K562 (cell line): Measurements from ENCODE around the gene CHST1. TPM values are rescaled to one million over a fixed set of nuclear protein-coding genes. Genes with fewer than 3 reads are reported as not detected.

ENCODE experiments used
- ATAC-seq: fragments of 200-7000 bp; cut with Tn5 transposase; 3 replicates; pipeline ENCODE4 v1.9.1; 2020; ENCODE audit warnings: moderate library complexity
- BruUV-seq: library from RNA; stranded (reverse); fragments of 400-500 nt; replicated peaks from 2 replicates; lab custom pipeline; 2021; lab: Mats Ljungman, UMichigan
- CTCF ChIA-PET: fragments of 300-600 bp; formaldehyde crosslinking; extraction: SDS; loops from one replicate; lab custom pipeline; 2021; ENCODE audit warnings: low intra/inter-chr PET ratio; lab: Yijun Ruan, JAX
- POLR2A ChIA-PET: fragments of 300-600, 350-650 bp; sonication (Branson Sonifier 250); formaldehyde crosslinking; extraction: SDS; loops from one replicate; lab custom pipeline; 2021; ENCODE audit warnings: antibody characterized with exemption, inconsistent platforms; lab: Yijun Ruan, JAX
- DNase-seq, 4 experiments: peaks; one replicate each; pipeline versions ENCODE4 v3.0.0 to v3.0.0-alpha.2; 2011 to 2018; ENCODE audit warnings: low spot score in 3 of 4, mixed read lengths in 3 of 4; ENCODE audit errors: extremely low read depth in 1 of 4
- FAIRE-seq: peaks from 2 replicates; lab custom pipeline; 2011; peaks lifted over from hg19 to GRCh38; lab: Jason Lieb, UNC
- H2AFZ ChIP-seq: 2 replicates; pipeline ENCODE4 v1.6.0; 2011; ENCODE audit warnings: low read depth, low read length, control low read depth, inconsistent platforms
- H3K27ac ChIP-seq: fragments of 200-600 bp; 3 replicates; pipeline ENCODE4 v1.8.0; 2011; ENCODE audit warnings: low read depth, mild to moderate bottlenecking, control low read depth, inconsistent platforms, low read length, moderate library complexity, mixed read lengths; ENCODE audit errors: extremely low read depth
- H3K27me3 ChIP-seq, 2 experiments: fragments of 300-600 bp in 1 of 2; 2 replicates in 1 of 2; 3 replicates in 1 of 2; pipeline versions ENCODE4 v1.6.0 to v1.8.0; 2011; ENCODE audit warnings: inconsistent platforms in 2 of 2, low read length in 2 of 2, mild to moderate bottlenecking in 1 of 2, mixed read lengths in 1 of 2, moderate library complexity in 1 of 2; ENCODE audit not compliant: control insufficient read depth in 2 of 2, insufficient read depth in 2 of 2
- H3K36me3 ChIP-seq: fragments of 300-600 bp; 3 replicates; pipeline ENCODE4 v1.8.0; 2011; ENCODE audit warnings: mild to moderate bottlenecking, low read length, inconsistent platforms; ENCODE audit not compliant: control insufficient read depth, insufficient read depth
- H3K4me1 ChIP-seq, 2 experiments: fragments of 200-600 bp in 1 of 2; replicated peaks in 1 of 2; 2 replicates in 1 of 2; 3 replicates in 1 of 2; pipeline versions ENCODE4 v1.5.1 to v1.8.0; 2011; ENCODE audit warnings: inconsistent platforms in 2 of 2, low read length in 2 of 2, mild to moderate bottlenecking in 1 of 2, mixed read lengths in 1 of 2, moderate library complexity in 1 of 2; ENCODE audit not compliant: control insufficient read depth in 2 of 2, insufficient read depth in 2 of 2
- H3K4me2 ChIP-seq: 2 replicates; pipeline ENCODE4 v1.6.1; 2011; ENCODE audit warnings: low read length, control low read depth, inconsistent platforms, mixed read lengths; ENCODE audit not compliant: insufficient read depth
- H3K4me3 ChIP-seq: fragments of 200-600 bp; sonication (generic), shearing (Covaris generic); 2 replicates; pipeline ENCODE4 v1.5.1; 2016; ENCODE audit warnings: control low read depth, inconsistent platforms
- H3K79me2 ChIP-seq: fragments of 200-600 bp; 3 replicates; pipeline ENCODE4 v1.8.0; 2011; ENCODE audit warnings: low read length, inconsistent platforms; ENCODE audit not compliant: control insufficient read depth, insufficient read depth
- H3K9ac ChIP-seq, 2 experiments: 2 replicates each; pipeline versions ENCODE4 v1.6.0 to v1.6.1; 2011; ENCODE audit warnings: low read depth in 2 of 2, low read length in 2 of 2, control low read depth in 1 of 2, inconsistent platforms in 1 of 2, mild to moderate bottlenecking in 1 of 2, mixed read lengths in 1 of 2; ENCODE audit not compliant: insufficient read depth in 1 of 2
- H3K9me1 ChIP-seq: one replicate; pipeline ENCODE4 v1.6.0; 2011; ENCODE audit warnings: inconsistent platforms, mild to moderate bottlenecking, low read length, moderate library complexity; ENCODE audit not compliant: control insufficient read depth, insufficient read depth
- H3K9me3 ChIP-seq: replicated peaks from 2 replicates; pipeline ENCODE4 v1.5.1; 2011; ENCODE audit warnings: low read depth, low read length, inconsistent platforms; ENCODE audit not compliant: control insufficient read depth, insufficient read depth
- H4K20me1 ChIP-seq: replicated peaks from 2 replicates; pipeline ENCODE4 v1.6.1; 2011; ENCODE audit warnings: low read length, inconsistent platforms, mixed read lengths; ENCODE audit not compliant: control insufficient read depth, insufficient read depth
- CCAR2 ChIP-seq: fragments of 200-400 bp; formaldehyde crosslinking; IDR thresholded peaks from 2 replicates; pipeline ENCODE4 v1.6.1; 2017; ENCODE audit warnings: mild to moderate bottlenecking, low read depth, low read length
- CTBP1 ChIP-seq: fragments of 450-650 bp; IDR thresholded peaks from 2 replicates; pipeline ENCODE4 v1.6.1; 2016; ENCODE audit warnings: borderline replicate concordance
- ELF4 ChIP-seq: fragments of 450-650 bp; formaldehyde crosslinking; IDR thresholded peaks from 2 replicates; pipeline ENCODE4 v1.4.0; 2022; ENCODE audit warnings: missing genetic modification characterization
- IFI16 ChIP-seq: fragments of 250-450 bp; sonication (Bioruptor Pico); IDR thresholded peaks from 2 replicates; pipeline ENCODE4 v2.1.2; 2022; ENCODE audit warnings: mild to moderate bottlenecking, inconsistent platforms
- MYNN ChIP-seq, 2 experiments: sonication (generic); formaldehyde crosslinking in 1 of 2; IDR thresholded peaks; 2 replicates each; pipeline versions ENCODE4 v1.5.0 to v1.6.1; 2016 to 2020; ENCODE audit warnings: antibody characterized with exemption in 1 of 2, missing genetic modification reagents in 1 of 2
- NR3C1 ChIP-seq: sonication (generic); formaldehyde crosslinking; IDR thresholded peaks from 2 replicates; pipeline ENCODE4 v1.8.1; 2022; ENCODE audit warnings: missing genetic modification reagents
- PHF8 ChIP-seq: fragments of 200-600 bp; sonication (generic); IDR thresholded peaks from 2 replicates; pipeline ENCODE4 v1.6.1; 2012; ENCODE audit warnings: mixed run types, mild to moderate bottlenecking, inconsistent platforms, low read length, moderate library complexity, borderline replicate concordance
- POLR3G ChIP-seq: IDR thresholded peaks from 2 replicates; pipeline ENCODE4 v1.6.1; 2011; ENCODE audit not compliant: insufficient read length, insufficient replicate concordance; ENCODE audit errors: extremely low read depth
- SAFB2 ChIP-seq: fragments of 200-400 bp; formaldehyde crosslinking; IDR thresholded peaks from 2 replicates; pipeline ENCODE4 v1.6.1; 2018; ENCODE audit warnings: borderline replicate concordance, low read length, low read depth, moderate library complexity; ENCODE audit not compliant: severe bottlenecking
- ZNF324 ChIP-seq: fragments of 250-450 bp; sonication (Bioruptor Pico); IDR thresholded peaks from 2 replicates; pipeline ENCODE4 v1.4.0; 2020; ENCODE audit warnings: mild to moderate bottlenecking
- WGBS: fragments of 100-300 bp; shearing (Covaris generic); methylation state at CpG from one replicate; pipeline ENCODE4 v1.1.6; 2016; ENCODE audit warnings: low coverage, mixed read lengths; ENCODE audit not compliant: insufficient coverage; ENCODE audit errors: missing lambda C conversion rate; 5-methylcytosine and 5-hydroxymethylcytosine counted together
- in situ Hi-C: fragments of 300-500 bp; cut with MboI; formaldehyde crosslinking; loops from 4 replicates; pipeline ENCODE4 v1.15.0; 2018; ENCODE audit warnings: inconsistent platforms, mixed read lengths
- intact Hi-C: fragments of 100-400 bp; cut with micrococcal nuclease; formaldehyde crosslinking; loops from 2 replicates; pipeline ENCODE4 v1.14.2; 2022
- polyA plus RNA-seq, 8 experiments: library from polyadenylated mRNA; depleted of rRNA in 4 of 8; stranded (reverse) in 5 of 8; unstranded in 3 of 8; fragments of >200 nt; fragmentation: Nextera tagmentation in 2 of 8; fragmentation: Illumina TruSeq in 1 of 8; extraction: Ambion mirVana in 2 of 8; extraction: Trizol in 1 of 8; gene quantifications; 2 replicates each; pipeline versions ENCODE4 v1.2.1 to v1.2.3, GENCODE V29; 2011 to 2014; ENCODE audit warnings: inconsistent platforms in 1 of 8, missing spikeins in 1 of 8
- total RNA-seq, 7 experiments: library from RNA; depleted of rRNA in 6 of 7; stranded (reverse); fragments of >200 nt in 6 of 7; fragmentation: Illumina TruSeq in 2 of 7; extraction: Trizol in 2 of 7; gene quantifications; 2 replicates each; pipeline versions ENCODE4 v1.2.1 to v1.2.3, GENCODE V29; 2011 to 2021; ENCODE audit warnings: low replicate concordance in 1 of 7
- TF ChIP-seq, protein P1 (sequence below): sonication (generic); formaldehyde crosslinking; IDR thresholded peaks from 2 replicates; pipeline ENCODE4 v1.9.0; 2022; ENCODE audit warnings: mild to moderate bottlenecking, missing genetic modification reagents
- TF ChIP-seq, protein P2 (sequence below): fragments of 450-650 bp; IDR thresholded peaks from 2 replicates; pipeline ENCODE4 v1.6.1; 2016; ENCODE audit warnings: low read depth, mild to moderate bottlenecking, moderate library complexity
- TF ChIP-seq, protein P3 (sequence below): sonication (generic); formaldehyde crosslinking; IDR thresholded peaks from 2 replicates; pipeline ENCODE4 v1.8.0; 2022; ENCODE audit warnings: mild to moderate bottlenecking, missing genetic modification reagents, borderline replicate concordance

CHST1 gene
- total and polyA plus RNA-seq, 9 of the 15 experiments (the other 6 are each of a cell fraction or from before 2014, with no cell fraction given): 0.04 to 0.32 (median 0.18) TPM; not detected in 4

DNA sequence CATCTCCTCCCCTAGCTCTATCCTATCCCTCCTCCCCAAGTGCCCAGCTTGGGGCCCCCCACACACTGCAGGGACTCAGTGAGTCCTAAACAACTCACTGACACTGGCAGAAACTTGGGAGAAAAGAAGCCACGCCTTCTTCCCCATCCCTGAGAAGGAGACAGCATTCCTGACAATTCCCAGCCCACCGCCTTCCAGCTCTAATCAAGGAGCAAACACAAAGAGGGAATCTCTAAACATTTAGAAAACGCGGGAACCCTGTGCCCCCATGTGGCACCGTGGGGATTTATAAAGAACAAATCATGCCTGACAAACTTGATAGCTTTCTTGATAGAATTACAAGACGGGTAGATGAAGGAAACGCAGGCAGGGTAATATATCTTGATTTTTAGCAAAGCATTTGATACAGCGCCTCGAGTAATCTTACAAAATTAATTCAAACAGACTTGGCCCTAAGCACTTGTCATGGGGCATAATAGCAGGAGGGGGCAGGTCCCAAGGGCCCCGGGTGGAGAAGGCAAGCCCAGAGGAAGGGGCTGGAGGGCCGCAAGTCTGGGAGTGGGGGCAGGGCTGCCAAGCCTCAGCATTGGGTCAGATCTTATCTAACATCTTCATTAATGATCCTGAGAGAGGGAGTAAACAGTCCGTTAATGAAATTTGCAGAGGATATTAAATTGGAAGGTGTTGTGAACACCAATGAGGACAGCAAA lies 4.5 kb downstream of the CHST1 start:
- 2% methylated on average over 11 of the region's 12 CpGs for WGBS
- peaks cover 19 to 71% of the 10 kb centered on the region in 2 experiments; a peak in 4 of 5 replicates for H3K27me3 ChIP-seq
- in situ Hi-C loops: no loop called here

More for the DNA sequence above, 4.5 kb downstream of the CHST1 start:
- no TSS peak for BruUV-seq
- Histone ChIP-seq H3K4me2 (no peak overlapping the region), H3K4me3 (no peak overlapping the region), H3K9me3 (no peaks in the 10 kb centered on the region), H3K36me3 (no peaks in the 10 kb centered on the region), H3K27ac (no peak overlapping the region), H3K9ac (no peak overlapping the region), H3K9me1 (no peaks in the 10 kb centered on the region), H3K79me2 (no peaks in the 10 kb centered on the region), H3K4me1 (peaks cover 0 to 25% of the 10 kb centered on the region in 2 experiments; a peak in 2 of 5 replicates), H4K20me1 (peaks cover 9% of the 10 kb centered on the region; the same call in 1 of the 2 replicates), H2AFZ (no peak overlapping the region)
- FAIRE-seq: no peak
- CTCF ChIA-PET: no interaction called here
- POLR2A ChIA-PET: no interaction called here
- TF ChIP-seq ZNF324 (CRISPR knock-in tag): no peak
- TF ChIP-seq, protein P1, sequence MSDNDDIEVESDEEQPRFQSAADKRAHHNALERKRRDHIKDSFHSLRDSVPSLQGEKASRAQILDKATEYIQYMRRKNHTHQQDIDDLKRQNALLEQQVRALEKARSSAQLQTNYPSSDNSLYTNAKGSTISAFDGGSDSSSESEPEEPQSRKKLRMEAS (CRISPR knock-in tag): no peak
- TF ChIP-seq, protein P2, sequence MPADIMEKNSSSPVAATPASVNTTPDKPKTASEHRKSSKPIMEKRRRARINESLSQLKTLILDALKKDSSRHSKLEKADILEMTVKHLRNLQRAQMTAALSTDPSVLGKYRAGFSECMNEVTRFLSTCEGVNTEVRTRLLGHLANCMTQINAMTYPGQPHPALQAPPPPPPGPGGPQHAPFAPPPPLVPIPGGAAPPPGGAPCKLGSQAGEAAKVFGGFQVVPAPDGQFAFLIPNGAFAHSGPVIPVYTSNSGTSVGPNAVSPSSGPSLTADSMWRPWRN: no peak
- no peak for TF ChIP-seq IFI16
- no peak for TF ChIP-seq CTBP1
- TF ChIP-seq POLR3G: no peak
- no peak for TF ChIP-seq SAFB2
- no peak for TF ChIP-seq ELF4 (CRISPR knock-in tag)
- no peak for TF ChIP-seq CCAR2
- no peak for TF ChIP-seq NR3C1 (CRISPR knock-in tag)
- no peak for TF ChIP-seq PHF8
- TF ChIP-seq, protein P3, sequence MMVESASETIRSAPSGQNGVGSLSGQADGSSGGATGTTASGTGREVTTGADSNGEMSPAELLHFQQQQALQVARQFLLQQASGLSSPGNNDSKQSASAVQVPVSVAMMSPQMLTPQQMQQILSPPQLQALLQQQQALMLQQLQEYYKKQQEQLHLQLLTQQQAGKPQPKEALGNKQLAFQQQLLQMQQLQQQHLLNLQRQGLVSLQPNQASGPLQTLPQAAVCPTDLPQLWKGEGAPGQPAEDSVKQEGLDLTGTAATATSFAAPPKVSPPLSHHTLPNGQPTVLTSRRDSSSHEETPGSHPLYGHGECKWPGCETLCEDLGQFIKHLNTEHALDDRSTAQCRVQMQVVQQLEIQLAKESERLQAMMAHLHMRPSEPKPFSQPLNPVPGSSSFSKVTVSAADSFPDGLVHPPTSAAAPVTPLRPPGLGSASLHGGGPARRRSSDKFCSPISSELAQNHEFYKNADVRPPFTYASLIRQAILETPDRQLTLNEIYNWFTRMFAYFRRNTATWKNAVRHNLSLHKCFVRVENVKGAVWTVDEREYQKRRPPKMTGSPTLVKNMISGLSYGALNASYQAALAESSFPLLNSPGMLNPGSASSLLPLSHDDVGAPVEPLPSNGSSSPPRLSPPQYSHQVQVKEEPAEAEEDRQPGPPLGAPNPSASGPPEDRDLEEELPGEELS (CRISPR knock-in tag): no peak
- no peak for TF ChIP-seq MYNN (IDR thresholded peaks at IDR 0.05)
- no peak for TF ChIP-seq MYNN (CRISPR knock-in tag; IDR thresholded peaks at IDR 0.05)
- intact Hi-C loops: no loop called here
- no peak for ATAC-seq
- DNase-seq: no peak
